HG03097 (cell line): ENCODE data around the gene JOSD2.
"Not testable (repeated sequence)": the region's sequence is repeated elsewhere in the genome, so short reads cannot be mapped to it uniquely, and the experiment has no call there.

ENCODE experiments used
- ATAC-seq: cut with Tn5 transposase; IDR thresholded peaks from one replicate; pipeline ENCODE4 v1.9.1; 2021; ENCODE audit not compliant: unreplicated experiment, low FRiP score

The JOSD2 gene

DNA sequence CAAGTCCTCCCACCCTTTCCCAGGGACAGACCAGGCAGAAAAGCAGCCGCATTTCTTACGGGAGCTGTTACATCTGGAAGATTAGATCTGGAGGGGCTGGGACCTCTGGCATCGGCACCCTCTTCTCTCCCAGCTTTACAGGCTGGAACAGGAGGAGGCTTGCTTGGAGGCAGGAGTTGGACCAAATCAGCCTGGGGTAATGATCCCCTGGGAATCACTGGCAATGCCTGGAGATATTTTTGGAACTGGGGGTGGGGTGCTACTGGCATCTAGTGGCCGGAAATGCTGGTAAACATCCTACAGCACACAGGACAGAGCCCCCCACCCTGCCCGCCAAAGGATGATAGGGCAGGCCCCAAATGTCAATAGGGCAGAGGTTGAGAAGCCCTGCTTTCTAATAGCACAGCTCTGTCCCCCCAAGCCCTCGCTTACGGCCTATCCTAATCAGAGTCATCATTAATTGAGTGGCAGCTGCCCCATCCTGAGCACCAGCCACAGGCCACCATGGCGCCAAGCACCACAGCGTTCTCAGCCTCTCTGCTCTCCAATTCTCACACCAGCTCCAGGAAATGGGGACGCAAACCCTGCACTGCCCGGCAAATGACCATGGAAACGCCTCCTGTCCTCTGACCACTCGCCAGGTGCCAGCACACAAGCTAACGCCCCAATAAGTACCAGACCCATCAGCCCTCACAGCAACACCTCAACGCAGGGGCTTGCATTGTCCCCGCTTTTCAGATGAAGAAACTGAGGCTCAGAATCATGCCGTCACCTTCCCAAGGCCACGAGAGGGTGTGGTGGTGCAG, 36.6 kb upstream of the JOSD2 start:
- no peak for ATAC-seq

GRCh38 chr19:50546527-50547221, 35.7 kb upstream of the JOSD2 start:
- no peak for ATAC-seq

DNA sequence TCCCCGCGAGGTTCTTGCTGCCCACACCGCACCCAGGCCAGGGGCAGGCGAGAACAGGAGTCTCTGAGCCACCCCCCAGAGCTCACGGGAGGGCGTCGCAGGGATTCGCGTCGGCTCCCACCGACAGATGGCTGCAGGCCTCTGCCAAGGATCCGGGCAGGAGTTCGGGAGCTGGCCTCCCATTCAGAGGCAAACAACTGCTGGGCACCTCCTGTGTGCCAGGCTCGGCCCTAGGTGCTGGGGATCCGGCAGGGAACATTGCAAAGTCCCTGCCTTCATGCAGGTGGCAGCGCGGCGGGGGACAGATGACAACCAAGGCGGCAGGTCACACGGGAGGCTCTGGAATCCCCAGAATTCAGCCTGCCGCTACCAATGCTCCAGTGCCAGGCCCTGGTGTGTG, 32.0 kb upstream of the JOSD2 start:
- no peak for ATAC-seq

DNA sequence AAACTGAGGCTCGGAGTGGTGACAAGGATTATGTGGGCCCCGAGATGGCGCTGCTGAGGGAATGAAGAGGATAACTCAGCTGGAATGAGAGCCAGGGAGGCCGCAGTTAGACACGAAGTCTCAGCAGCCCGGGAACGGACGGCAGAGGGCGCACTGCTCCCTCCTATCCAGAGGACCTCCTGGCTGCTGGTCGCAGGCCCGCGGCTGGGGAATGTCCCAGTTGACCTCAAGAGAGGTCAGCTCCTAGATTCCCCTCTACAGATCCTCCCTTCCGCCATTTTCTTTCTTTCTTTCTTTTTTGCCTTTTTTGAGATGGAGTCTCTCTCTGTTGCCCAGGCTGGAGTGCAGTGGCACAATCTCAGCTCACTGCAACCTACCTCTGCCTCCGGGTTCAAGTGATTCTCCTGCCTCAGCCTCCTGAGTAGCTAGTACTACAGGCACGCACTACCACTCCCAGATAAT, 26.8 kb upstream of the JOSD2 start:
- ATAC-seq, result no peak

GRCh38 chr19:50537306-50537685, 26.3 kb upstream of the JOSD2 start:
- no peak for ATAC-seq

DNA sequence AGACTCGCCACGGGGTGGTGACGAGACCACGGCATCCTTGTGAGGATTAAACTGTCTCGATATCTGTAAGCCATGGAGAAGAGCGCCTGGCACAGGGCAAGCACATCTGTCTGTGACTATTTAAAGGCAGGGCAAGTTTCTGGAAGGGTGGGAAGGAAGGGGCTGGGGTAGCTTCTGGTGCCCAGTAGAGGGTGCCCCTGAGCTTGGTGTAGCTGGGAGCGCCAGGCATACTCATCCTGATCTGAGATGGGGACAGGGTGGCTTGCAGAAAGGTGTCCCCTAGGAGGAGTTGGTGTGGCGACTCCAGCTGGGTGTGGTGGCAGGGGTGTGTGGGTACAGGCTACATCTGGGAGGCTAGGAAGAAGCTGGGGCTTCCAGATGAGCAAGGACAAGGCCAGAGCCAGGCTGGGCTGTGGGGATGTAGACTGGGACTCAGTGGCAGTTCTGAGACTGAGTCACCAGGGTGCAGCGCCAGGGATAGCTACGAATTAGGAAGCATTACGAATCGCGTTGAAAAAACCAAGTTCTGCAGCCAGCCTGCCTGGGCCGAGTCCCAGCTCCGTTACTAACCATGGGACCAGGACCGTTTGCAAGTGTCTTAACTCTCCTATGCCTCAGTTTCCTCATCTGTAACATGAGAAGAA, 25.8 kb upstream of the JOSD2 start:
- ATAC-seq, result no peak

GRCh38 chr19:50535672-50536187, 24.7 kb upstream of the JOSD2 start:
- no peak for ATAC-seq

DNA sequence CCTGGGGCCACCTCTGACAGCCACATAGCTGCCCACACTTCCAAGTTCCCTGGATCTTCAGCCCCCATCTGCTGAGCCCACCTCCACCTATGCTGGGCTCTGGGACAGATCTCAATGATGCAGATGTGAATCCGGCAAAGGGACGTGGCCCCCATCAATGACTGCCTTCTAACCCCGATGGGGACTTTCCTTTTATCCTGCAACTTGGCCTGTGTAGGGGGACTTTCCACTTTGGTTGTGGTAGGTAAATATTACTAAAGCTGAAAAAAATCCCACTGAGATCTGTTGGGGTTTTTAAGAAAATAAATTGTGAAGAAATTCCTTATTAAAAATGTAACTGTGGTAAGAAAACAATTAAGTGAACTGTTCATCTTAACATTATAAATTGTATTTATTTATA, 23.5 kb upstream of the JOSD2 start:
- ATAC-seq, result no peak

DNA sequence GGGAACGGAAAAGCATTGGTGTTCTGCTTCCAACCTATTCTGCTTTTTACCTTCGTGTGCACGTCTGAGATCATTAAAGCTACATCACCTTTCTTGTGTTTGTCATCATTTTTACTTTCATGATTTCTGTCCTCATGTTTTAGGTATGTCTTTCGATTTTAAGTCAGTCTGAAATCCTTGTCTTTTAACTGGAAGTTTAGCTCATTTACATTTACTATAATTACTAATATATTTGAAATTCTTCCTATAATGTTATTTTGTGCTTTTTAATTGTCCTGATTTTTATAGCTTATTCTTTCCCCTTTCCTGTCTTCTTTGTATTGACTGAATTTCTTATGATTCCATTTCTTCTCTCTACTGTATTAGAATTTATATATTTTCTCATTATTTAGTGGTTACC, 22.0 kb upstream of the JOSD2 start:
- no peak for ATAC-seq

DNA sequence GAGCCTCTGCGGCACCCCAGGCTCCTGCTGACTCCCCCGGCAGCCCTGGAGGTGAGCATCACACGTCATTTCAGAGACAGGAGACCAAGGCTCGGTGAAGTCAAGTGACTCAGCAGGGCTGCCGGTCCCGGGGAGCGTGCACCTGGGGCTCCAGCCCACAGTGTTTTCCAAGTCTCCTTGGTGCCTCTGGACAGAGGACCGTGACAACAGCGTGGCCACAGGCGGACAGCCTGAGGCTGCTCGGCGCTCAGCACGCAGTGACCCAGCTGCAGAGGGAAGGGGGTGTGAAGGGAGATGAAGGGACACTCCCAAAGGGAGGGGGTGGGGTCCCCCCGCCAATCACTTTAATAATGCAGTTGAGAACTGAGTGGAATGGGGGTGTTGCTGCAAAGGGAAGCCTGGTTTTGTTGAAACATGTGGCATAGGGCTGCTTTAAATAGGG, 20.2 kb upstream of the JOSD2 start:
- ATAC-seq, result no peak

GRCh38 chr19:50528052-50528451, 17.1 kb upstream of the JOSD2 start:
- not testable (repeated sequence) for ATAC-seq

GRCh38 chr19:50522881-50523280, 11.9 kb upstream of the JOSD2 start:
- no peak for ATAC-seq

DNA sequence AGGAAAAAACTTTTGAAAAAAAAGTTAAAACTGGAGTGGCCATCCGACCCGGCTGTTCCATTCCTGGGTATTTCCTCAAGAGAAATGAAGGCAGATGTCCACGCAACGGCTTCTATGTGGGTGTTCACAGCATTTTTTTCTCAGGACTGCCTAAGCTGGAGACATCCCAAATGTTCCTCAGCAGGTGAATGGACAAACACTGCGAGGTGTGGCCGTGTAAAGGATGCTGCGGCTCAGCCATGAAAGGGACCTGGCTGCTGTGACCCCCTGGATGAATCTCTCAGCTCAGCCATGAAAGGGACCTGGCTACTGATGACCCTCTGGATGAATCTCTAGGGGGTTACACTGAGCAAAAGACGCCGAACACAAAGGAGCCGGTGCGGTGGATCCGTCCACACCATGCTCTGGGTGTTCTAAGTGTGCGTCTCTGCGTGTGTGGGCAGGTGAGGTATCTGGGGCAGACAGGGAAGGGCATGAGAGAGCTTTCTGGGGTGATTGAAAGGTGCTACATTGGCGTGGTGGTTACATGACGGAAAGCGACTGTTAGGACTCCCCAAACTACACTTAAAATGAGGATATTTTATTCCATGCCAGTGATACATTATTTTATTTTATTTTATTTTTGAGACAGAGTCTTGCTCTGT, 10.0 kb upstream of the JOSD2 start:
- ATAC-seq, result no peak

DNA sequence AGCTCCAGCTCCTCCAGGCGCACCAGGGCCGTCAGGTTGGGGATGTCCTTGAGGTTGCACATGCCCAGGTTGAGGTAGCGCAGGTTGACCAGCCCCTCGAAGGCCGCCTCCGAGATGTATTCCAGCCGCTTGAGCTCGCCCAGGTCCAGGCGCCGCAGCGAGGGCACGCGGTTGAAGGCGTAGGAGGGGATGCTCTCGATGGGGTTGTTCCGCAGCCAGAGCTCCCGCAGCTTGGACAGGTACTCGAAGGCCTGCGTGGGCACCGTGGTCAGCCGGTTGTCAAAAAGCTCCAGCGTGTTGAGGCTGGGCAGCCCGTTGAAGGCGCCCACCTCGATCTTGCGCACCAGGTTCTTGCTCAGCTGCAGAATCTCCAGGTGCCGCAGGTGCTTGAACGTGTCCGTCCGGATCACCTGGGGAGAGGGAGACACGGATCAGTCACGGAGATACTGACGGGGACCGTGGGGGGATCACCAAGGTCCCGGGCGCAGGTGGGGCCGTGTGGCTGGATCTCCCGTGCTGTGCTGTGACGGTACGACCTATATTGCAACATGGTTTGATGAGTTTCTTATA, 8.1 kb upstream of the JOSD2 start:
- no peak for ATAC-seq

- no peak for ATAC-seq
These were observed 7.4 kb upstream of the JOSD2 start for GRCh38 chr19:50518091-50519005.

GRCh38 chr19:50517704-50518075, 6.7 kb upstream of the JOSD2 start:
- no peak for ATAC-seq

GRCh38 chr19:50516964-50517703, 6.1 kb upstream of the JOSD2 start:
- ATAC-seq, result no peak

- no peak for ATAC-seq
These were observed 5.5 kb upstream of the JOSD2 start for GRCh38 chr19:50516456-50516855.

- ATAC-seq, result no peak
These were observed 4.2 kb upstream of the JOSD2 start for GRCh38 chr19:50515168-50515561.
